ENCODE results near the gene TTC28.

Gene TTC28

GRCh38 chr22:27937453-27937852 lies 742.2 kb downstream of the TTC28 start:
- no peak for DNase-seq

- DNase-seq, result no peak
Observed at GRCh38 chr22:27935897-27936296, 743.7 kb downstream of the TTC28 start.

GRCh38 chr22:27934069-27934468 lies 745.6 kb downstream of the TTC28 start:
- no peak for DNase-seq

- no peak for DNase-seq
Observed at GRCh38 chr22:27933186-27933983, 746.3 kb downstream of the TTC28 start.

GRCh38 chr22:27930331-27931060 lies 749.1 kb downstream of the TTC28 start:
- DNase-seq, result no peak
